Stimulated activated naive CD4-positive, alpha-beta T cell treated with Interleukin-2 at 50 U/mL for 16 hours (primary cell): Measurements from ENCODE around the gene ISG20L2.
A peak's percentile ranks its signal among the peaks of the same experiment; 100 is the strongest.
"Not testable (repeated sequence)": the region's sequence is repeated elsewhere in the genome, so short reads cannot be mapped to it uniquely, and the experiment has no call there.

Experiments used
- DNase-seq: peaks from one replicate; lab custom pipeline; 2025; lab: John Stamatoyannopoulos, UW

ISG20L2 gene, protein sequence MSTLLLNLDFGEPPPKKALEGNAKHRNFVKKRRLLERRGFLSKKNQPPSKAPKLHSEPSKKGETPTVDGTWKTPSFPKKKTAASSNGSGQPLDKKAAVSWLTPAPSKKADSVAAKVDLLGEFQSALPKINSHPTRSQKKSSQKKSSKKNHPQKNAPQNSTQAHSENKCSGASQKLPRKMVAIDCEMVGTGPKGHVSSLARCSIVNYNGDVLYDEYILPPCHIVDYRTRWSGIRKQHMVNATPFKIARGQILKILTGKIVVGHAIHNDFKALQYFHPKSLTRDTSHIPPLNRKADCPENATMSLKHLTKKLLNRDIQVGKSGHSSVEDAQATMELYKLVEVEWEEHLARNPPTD

DNA sequence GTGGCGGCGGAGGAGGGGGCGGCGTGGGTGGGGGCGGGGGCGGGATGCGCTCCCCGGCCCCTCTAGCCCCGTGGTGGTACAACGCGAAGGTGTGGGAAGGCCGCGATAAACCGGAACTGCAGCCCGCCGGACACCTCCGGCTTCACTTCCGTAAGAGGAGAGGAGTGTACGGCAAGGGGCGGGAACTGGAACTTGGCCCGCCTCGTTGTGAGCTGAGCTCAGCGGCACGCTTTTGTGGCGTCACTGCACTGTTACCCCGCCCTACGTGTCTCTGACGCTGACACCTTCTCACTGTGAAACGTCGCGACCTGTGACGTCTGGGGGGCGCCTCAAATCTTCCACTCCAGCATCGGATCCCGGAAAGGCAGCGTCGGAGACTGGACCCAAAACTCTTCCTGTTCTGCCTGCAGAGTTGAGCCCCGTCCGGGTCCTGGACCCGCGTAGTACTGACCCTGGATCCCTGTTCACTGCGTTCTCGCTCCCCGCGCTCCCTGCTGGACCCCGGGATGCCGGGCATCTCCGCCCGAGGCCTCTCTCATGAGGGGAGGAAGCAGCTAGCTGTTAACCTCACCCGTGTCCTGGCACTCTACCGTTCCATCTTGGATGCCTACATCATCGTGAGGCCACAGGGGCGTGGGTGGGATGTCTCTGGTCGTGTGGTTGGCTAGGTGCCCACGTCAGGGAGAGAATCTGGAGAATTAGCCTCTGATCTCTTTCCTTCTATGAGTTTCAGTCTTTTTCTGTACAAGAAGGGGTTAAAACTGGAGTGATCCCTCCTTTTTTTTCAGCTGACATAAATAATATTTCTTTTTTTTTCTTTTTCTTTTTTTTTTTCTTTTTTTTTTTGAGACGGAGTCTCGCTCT is at the start of gene ISG20L2:
ISG20L2 (minus strand) TSS at position 168 of the 864 bp plus-strand sequence. CDS start 1,114 bp downstream, outside the sequence.
- peak; percentile 96 for DNase-seq

DNA sequence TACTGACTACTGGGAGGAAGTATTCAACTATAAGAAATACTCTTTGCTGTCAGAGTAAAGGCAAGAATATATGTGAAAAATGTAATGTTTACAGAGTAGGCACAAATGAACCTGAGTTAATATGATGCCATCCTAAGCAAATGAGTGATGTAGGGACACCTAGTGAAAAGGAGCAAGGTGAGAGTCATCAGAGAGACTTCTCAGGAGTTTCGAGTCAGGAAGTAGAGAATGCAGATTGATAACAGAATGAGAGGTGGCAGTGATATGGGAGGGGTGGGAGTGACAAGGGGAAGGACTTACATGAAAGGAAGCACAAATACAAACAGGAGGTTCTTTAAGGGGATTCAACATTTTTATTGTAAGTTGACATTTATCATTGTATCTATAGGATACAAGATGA is 49.0 kb upstream of the ISG20L2 start:
- DNase-seq = no peak

DNA sequence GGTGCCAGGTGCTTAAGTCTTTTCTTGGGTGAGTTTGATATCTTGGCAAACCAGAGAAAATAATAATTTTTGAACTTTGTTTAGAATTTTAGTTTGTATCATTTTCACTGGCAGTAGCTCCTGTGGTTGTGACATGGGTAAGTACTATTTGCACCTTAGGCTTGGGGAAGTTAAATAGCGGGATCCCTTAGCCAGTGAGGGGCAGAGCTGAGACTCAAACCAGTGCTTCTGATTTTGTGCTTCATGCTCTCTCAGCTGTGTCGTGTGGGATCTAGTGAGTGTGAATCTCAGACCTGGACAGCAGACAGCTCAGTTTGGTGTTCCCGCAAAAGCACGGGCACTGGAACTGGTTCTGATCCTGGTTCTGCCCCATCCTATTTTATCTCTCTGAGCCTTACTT is 48.4 kb upstream of the ISG20L2 start:
- DNase-seq = no peak

DNA sequence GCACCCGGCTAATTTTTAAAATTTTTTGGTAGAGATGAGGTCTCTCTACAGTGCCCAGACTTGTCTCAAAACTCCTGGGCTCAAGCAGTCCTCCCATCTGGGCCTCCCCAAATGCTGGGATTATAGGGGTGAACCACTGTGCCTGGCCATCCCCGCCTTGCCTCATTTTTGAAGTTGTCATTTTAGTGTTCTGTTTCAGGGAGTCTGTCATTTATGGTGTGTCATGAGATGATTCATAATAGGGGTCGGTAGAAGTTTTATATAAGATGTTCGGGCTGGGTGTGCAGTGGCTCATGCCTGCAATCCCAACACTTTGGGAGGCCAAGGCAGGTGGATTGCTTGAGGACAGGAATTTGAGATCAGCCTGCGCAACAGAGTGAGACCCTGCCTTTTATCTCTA is 47.2 kb upstream of the ISG20L2 start:
- DNase-seq = no peak

DNA sequence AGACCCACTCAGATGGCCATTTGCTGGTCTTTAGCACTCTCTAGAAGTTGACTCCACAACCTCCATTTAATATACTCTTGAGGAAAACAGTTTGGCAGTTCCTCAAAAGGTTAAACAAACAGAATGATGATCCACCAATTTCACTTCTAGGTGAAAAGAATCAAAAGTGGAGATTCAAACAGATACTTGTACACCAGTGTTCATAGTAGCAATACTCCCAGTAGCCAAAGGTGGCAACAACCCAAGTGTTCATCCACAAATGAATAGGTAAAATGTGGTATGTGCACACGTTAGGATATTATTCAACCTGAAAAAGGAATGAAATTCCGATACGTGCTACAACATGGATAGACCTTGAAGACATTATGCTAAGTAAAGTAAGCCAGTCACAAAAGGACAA is 45.0 kb upstream of the ISG20L2 start:
- DNase-seq = no peak

DNA sequence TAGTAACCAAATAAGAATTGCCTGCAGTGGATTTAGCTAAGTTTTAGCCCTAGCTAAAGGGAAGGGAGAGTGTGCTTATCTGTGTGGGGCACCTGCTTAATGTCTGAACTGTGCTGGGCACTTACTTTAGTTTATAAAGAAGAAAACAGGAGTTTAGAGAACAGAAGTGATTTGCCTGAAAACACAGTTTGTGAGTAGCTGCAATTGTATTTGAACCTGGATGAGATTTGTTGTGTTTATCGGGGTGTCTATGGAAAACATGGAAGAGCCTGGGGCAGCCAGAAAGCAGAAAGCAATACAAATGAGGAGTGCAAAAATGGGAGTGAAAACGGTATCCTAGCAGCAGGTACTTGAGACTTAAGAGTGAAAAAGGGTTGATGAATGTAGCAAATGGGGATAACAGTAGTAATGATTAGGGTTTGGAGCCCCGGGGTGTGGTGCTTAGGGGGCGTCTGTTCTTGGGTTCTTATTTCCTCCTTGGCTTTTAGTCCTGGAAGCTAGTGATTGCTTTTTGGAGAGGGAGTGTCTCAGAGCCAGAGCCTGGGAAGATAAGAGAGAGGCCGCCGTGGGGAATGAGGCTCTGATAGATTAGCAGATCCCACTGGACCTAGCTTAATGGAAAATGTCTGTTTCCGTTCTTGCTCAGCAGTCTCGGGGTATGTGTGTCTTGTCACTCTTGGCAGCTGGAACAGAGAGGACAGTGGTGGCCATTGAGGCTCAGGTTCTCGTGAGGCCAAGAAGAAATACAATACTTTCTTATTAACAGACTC is 44.3 kb upstream of the ISG20L2 start:
- DNase-seq = no peak

DNA sequence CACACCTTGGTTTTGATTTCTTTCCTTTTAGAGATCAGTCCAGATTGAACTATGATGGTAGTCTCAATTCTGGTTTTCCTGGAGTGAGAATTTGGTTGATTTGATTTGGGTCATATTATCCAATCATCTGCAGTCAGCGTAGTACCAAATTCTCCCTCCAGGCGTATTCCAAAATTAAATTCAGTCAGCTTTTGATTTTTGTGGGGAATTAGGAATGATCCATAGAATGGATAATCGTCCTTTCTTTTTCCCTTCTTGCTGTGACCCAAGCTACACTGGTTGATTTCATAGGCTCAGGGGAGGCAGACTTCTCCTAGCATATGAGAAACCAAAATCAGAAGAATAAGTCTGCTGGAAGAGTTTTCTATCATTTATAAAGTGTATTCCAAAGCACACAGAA is 43.7 kb upstream of the ISG20L2 start:
- no peak for DNase-seq

DNA sequence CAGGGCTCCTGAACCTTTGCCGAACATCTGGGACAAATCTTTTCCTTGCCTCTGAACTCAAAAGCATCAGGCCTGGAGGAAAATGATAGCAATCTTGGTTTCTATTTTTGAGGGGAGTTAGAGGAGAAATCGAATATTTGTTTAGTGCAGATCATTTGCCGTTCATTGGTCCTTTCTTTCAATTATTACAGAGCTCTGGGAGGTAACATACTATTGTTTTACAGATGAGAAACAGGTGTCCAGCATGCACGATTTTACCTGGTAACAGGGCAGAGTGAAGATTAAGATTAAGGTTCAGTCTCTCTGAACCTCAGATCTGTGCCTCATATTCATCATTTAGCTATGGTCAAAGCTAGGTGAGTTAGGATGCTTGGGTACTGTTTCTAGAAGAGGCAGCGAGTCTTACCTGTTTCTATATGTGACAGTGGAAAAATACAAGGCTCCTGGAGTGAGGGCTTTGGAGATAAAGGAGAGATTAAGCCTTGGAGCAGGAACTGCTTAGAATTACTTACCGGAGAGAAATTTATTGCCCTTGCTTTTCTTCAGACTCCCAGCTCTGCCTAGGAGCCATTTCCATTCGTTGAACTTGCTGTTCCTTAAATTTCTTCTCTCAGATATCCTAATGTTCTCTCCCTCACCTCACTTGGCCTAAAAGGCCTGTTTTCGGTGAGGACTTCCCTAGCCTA is 40.2 kb upstream of the ISG20L2 start:
- no peak for DNase-seq

DNA sequence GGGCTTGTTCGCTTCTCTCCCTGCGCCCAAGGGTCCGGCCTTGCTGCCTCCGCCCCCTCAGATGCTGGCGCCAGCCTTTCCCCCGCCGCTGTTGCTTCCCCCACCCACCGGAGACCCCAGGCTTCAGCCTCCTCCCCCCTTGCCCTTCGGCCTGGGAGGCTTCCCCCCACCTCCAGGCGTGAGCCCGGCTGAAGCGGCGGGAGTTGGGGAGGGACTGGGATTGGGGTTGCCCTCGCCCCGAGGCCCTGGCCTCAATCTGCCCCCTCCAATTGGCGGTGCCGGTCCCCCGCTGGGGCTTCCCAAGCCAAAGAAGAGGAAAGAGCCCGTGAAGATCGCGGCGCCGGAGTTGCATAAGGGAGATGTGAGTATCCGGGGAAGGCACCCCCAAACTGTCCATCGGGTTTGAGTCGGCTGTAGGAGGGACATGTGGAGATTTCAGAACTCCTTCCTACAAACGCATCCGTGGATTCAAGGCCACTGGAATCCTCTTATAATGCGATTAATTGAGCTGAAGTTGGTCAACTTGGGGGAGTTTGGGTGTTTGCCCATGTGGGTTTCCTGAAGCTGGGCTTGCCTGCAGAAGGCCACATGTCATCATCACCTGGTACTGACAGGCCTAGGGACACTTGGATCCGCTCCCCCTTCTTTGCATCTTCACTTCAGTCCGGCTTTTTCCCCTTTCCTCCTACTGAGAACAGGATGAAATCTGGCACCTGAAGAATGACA is 39.5 kb upstream of the ISG20L2 start:
- peak; percentile 44 for DNase-seq

DNA sequence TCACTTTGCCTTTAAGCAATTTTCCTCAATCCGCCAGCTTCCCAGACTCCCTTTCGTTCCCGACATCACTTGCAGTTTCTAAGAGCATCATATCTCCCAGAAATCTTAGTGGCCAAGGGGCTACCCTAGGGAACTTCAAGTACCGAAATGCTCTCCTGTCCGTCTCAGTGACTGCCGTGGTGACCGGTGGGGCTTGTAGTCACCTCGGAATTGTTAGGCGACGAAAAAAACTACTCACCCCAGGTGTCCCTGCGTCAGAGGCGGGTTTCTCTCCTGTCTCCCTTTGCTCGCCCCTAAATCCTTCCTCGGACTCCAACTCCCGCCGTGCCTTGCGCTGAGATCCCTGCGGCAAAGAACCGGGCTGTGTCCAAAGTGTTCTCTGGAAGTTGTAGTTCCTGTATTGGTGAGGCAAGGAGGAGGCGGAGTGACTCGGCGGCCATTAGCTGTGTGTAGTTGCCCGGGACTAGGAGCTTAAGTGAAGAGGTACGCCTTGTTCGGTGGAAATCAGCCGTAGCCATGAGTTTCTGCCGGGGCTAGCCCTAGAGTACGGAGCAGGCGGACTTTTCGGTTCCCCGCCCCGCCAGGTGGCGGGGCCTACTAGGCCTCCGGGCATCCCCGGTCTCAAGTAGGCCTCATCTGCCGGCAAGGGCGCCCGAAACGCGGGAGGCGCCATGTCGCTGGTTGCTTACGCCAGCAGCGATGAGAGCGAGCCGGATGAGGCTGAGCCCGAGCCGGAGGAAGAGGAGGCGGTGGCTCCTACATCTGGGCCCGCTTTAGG is 38.7 kb upstream of the ISG20L2 start, which contains the start of gene PRCC:
PRCC (plus strand) TSS at position 435 of the 778 bp plus-strand sequence; CDS start at position 672, 237 bp downstream.
- DNase-seq = peak; percentile 98

DNA sequence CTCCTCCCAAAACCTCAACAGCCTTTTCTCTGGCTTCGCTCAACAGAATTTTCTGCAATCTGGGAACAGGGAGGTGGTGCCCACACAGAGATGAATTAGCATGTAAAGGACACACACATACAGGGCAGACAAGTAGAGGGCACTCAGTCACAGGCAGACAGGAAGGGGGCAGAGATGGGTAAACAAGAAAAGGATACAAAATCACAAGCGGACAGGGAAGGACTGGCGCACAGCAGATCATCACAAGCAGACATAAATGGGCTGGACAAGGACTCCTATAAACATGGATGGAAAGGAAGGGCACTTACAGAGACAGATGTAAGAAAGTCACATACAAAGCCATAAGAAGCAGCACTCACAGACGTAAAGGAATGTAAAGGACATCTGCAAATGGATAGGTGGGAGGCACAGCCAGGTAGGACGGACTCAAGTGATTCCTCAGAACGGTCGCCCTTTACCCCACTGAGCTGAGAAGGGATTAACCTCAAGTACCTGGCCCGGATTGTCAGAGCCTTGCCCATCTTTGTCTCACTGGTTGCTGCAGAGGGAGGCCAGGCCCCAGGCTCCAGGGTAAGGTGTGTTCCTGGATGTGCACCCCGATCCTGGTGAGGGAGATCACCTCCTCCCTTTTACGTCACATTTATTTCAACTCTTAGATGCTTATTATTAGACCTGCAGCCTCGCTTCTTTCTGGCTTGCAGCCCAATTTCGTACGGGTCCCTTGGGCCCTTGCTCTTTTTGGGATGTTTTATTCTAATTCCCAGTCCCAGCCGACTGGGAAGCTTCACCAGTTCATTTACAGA is 37.9 kb upstream of the ISG20L2 start:
- DNase-seq = no peak

DNA sequence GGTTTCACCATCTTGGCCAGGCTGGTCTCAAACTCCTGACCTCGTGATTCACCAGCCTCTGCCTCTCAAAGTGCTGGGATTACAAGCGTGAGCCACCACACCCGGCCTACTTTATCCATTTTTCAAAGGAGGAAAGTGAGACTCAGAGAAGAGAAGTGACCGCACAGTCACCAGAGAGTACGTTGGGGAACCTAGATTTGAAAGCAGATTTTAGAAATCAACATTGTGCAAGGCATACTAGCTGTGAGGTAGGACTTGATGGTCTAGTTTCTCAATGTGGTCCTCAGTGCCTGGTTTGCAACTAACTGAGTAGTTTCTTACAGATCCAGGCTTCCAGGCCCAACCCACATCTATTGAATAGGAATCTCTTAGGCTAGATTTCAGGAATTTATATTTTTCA is 37.1 kb upstream of the ISG20L2 start:
- DNase-seq = no peak

DNA sequence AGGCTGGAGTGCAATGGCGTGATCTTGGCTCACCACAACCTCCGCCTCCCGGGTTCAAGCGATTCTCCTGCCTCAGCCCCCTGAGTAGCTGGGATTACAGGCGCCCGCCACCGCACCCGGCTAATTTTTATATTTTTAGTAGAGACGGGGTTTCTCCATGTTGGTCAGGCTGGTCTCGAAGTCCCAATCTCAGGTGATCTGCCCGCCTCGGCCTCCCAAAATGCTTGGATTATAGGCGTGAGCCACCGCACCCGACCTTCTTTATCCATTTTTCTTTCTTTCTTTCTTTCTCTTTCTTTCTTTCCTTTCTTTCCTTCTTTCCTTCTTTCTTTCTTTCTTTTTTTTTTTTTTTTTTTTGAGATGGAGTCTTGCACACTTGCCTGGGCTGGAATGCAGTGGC is 36.6 kb upstream of the ISG20L2 start:
- DNase-seq = not testable (repeated sequence)

DNA sequence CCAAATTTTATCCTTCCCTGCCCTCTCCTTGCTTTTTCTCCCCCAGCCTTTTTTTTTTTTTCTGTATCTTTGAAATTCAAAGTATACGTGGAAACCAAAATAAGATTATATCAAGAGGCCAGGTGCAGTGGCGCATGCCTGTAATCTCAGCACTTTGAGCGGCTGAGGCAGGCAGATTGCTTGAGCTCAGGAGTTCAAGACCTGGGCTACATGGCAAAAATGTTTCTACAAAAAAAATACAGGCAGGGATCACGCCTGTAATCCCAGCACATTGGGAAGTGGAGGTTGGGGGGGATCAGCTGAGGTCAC is 32.2 kb upstream of the ISG20L2 start:
- DNase-seq = no peak

DNA sequence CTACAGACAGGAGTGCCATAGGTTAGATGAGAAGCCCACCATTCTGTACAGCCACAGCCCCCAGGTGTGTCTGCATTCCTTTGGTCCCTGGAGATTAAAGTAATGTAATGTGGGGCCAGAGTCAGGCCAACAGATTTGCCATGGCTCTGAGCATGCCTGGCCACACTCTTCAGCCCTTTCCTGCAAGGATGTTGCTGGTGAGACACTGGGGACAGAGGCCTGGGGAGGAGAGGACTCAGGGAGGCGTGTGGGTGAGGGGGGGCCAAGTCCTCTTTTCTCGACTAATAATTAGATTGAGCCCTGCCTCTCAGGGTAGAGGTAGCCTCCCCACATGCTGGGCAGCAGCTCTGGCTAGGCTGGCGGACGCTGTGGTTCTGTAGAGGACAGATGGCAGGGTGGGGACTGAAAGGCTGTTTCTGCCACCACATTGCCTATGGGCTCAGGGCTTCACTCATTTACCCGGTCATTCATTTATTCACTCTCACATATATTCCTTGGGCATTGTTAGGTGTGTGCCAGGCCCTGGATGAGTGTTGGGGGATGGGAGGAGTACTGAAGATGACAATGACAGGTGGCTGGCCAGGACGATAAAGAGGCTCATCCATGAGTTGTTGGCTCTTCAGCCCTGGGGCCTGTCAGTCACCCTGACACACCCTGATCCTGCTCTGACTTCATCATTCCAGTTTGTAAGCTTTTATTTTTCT is 31.7 kb upstream of the ISG20L2 start:
- no peak for DNase-seq

DNA sequence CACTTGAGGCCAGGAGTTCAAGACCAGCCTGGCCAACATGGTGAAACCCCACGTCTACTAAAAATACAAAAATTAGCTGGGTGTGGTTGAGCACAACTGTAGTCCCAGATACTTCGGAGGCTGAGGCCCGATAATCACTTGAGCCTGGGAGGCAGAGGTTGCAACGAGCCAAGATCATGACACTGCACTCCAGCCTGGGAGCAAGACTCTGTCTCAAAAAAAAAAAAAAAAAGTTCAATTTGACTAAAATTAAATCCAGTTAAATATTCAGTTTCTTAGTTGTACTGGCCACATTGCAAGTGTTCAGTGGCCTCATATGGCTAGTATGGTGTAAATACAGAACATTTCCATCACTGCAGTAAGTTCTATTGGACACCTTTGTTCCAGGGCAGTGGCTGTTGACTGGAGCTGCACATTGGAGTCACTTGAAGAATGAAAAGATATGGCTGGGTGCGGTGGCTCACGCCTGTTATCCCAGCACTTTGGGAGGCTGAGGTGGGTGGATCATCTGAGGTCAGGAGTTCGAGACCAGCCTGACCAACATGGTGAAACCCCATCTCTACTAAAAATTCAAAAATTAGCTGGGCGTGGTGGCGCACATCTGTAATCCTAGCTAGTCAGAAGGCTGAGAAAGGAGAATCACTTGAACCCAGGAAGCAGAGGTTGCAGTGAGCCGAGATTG is 29.1 kb upstream of the ISG20L2 start:
- DNase-seq = not testable (repeated sequence)

DNA sequence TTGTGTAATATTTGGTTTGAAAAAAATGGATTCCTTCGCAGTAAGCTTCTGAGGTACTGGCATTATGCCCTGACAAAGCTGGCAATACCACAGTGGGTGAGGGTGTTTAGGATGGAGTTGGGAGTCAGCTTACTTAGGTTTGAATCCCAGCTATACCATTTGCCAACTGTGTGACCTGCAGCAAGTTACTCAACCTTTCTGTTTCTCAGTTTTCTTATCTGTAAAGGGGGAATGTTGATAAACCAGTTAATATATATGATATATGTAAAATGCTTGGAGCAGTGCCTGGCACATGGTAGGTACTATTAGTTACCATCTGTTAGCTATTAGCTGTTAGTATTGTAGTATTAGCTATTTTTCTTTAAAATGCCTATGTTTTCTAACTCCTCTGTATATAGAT is 27.8 kb upstream of the ISG20L2 start:
- no peak for DNase-seq

DNA sequence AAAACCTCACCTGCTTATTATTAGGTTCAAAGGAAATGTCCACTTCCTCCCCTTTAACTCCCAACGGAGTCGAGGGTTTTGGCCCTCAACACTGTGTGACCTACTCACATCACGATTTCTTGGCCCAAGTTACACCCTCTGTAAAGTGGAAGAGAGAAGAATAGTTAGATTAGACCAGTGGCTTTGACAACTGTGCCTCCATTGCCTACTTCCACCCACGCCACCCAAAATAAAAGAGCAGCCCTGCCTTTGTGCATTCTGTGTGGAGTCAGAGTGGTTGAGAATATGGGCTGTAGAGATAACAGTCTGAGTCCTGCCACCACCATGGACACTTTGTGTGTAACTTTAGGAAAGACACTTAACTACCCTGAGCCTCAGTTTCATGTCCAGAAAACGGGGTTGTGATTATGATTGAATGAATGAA is 27.0 kb upstream of the ISG20L2 start:
- DNase-seq = no peak
